ENCODE results near the gene CAPZA2. TPM values are rescaled to one million over a fixed set of nuclear protein-coding genes. Genes with fewer than 3 reads are reported as not detected.
A peak's percentile ranks its signal among the peaks of the same experiment; 100 is the strongest.

Gene CAPZA2
- total RNA-seq, 1 donor from 2014 or later = 195 TPM

DNA sequence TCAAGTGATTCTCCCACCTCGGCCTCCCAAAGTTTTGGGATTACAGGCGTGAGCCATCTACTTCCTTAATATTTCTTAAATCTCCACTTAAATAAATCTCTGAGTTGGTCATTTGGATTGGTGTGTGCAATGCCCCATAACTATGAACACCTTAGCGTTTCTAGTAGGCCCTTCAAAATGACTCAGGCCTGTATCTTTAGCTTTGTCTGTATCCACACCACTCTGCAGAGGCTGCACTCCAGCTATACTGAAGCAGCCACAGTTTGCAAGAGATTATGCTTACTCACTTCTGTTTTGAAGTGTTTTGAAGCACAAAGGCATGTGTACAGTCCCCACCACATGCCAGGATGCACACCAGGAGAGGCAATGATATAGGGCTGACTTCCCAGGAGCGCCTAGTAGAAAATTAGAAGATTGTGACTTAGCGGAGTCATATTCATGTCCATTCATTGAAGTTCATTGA, 88.5 kb downstream of the CAPZA2 start:
- Mint-ChIP-seq H3K27me3 (ENCODE audit: unreplicated experiment) (peaks cover 14% of the 10 kb centered on the region), H3K27ac (ENCODE audit: unreplicated experiment) (peak overlapping the region; percentile 24), H3K36me3 (ENCODE audit: low read depth, unreplicated experiment) (peaks cover 16% of the 10 kb centered on the region)

DNA sequence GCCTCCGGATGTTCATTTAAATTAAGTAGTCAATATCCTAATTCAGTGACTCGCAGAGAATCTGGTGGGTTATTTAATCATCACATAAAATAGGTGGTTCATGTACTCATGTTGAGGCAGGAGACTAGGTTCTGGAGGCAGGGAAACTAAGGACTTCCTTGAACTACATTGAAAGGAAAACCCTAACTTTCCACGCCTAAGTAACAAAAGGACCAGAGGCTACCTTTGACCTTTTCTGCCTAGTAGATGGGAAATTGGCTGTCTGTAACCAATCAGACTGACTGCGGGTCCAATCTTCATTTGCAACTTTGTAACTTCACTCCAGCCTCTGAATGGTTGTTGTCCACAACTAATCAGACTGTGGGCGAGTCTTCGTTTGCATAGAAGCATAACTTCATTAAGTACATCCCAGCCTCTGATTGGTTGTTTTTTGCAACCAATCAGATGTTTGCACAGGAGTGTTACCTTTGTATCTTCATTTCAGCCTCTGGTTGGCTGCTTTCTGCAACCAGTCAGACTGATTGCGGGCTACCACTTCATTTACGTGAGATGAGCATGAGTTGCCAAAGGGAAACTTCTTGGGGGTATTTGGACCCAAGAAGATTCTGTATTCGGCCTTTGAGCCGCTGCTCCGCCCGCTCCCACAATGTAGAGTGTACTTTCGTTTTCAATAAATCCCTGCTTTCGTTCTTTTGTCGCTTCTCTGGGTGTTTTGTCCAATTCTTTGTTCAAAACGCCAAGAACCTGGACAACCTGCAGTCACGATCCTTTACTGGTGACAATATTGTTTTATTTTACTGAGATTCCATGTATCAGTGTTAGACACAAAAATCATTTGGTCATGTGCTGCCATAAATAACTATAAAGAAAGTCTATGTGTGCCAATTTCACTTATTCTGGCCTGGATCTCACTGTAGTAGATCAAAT, 89.2 kb downstream of the CAPZA2 start:
- DNase-seq (ENCODE audit: low spot score) = no peak
- peaks cover 16% of the 10 kb centered on the region for H3K36me3 Mint-ChIP-seq (ENCODE audit: low read depth, unreplicated experiment)
- H3K27ac Mint-ChIP-seq (ENCODE audit: unreplicated experiment) = peak overlapping the region; percentile 24
- no peaks in the 10 kb centered on the region for H3K9me3 Mint-ChIP-seq (ENCODE audit: unreplicated experiment)
- H3K4me3 Mint-ChIP-seq (ENCODE audit: unreplicated experiment) = peak overlapping the region; percentile 93
- TF ChIP-seq, protein P1, sequence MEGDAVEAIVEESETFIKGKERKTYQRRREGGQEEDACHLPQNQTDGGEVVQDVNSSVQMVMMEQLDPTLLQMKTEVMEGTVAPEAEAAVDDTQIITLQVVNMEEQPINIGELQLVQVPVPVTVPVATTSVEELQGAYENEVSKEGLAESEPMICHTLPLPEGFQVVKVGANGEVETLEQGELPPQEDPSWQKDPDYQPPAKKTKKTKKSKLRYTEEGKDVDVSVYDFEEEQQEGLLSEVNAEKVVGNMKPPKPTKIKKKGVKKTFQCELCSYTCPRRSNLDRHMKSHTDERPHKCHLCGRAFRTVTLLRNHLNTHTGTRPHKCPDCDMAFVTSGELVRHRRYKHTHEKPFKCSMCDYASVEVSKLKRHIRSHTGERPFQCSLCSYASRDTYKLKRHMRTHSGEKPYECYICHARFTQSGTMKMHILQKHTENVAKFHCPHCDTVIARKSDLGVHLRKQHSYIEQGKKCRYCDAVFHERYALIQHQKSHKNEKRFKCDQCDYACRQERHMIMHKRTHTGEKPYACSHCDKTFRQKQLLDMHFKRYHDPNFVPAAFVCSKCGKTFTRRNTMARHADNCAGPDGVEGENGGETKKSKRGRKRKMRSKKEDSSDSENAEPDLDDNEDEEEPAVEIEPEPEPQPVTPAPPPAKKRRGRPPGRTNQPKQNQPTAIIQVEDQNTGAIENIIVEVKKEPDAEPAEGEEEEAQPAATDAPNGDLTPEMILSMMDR (IDR thresholded peaks at IDR 0.05; ENCODE audit: unreplicated experiment) = no peak
- peaks cover 14% of the 10 kb centered on the region for H3K27me3 Mint-ChIP-seq (ENCODE audit: unreplicated experiment)
- H3K4me1 Mint-ChIP-seq (ENCODE audit: unreplicated experiment) = peaks cover 30% of the 10 kb centered on the region

More for the DNA sequence above, 88.5 kb downstream of the CAPZA2 start:
- Mint-ChIP-seq H3K4me3 (ENCODE audit: unreplicated experiment) (no peak overlapping the region), H3K4me1 (ENCODE audit: unreplicated experiment) (peaks cover 23% of the 10 kb centered on the region), H3K9me3 (ENCODE audit: unreplicated experiment) (no peaks in the 10 kb centered on the region)
- DNase-seq (ENCODE audit: low spot score) = no peak
- TF ChIP-seq, protein P1 (IDR thresholded peaks at IDR 0.05; ENCODE audit: unreplicated experiment) = no peak

DNA sequence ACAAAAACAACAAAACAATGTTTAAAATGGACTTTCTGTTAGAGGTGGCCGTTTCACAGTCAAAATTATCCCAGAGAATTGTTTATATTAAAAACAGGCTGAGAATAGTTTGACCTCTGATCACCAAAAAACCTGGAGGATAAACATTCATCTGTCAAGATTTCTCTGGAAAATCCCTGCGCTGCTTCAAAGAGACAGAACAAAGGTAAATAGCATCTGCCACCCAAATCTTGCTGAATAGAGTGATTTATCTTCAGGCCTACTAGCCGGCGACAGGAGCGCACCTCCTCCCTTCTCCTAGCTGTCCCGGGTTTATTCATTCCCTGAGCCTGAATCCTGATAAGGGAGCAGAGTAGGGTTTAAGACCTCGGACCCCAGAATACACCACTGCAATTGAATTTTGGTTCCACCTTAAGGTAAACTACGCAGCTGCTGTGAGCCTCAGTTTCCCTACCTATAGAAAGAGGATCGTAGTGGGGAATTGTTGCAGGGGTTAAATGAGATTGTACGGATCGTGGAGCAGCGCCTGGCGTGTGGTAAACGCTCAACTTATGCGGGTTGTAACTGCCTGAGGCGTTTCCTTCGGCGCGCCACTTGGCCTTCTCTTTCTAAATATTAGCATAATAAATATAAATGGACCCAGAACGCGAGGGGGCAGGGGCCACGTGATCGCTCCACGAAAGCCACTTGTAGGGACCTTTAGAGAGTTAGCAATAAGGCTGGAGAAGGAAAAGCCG, 90.4 kb downstream of the CAPZA2 start:
- H3K36me3 Mint-ChIP-seq (ENCODE audit: low read depth, unreplicated experiment) = peaks cover 16% of the 10 kb centered on the region
- H3K4me3 Mint-ChIP-seq (ENCODE audit: unreplicated experiment) = peak overlapping the region; percentile 93
- H3K9me3 Mint-ChIP-seq (ENCODE audit: unreplicated experiment) = no peaks in the 10 kb centered on the region
- H3K4me1 Mint-ChIP-seq (ENCODE audit: unreplicated experiment) = peaks cover 32% of the 10 kb centered on the region
- peak overlapping the region; percentile 93 for H3K27ac Mint-ChIP-seq (ENCODE audit: unreplicated experiment)
- DNase-seq (ENCODE audit: low spot score) = no peak
- H3K27me3 Mint-ChIP-seq (ENCODE audit: unreplicated experiment) = peaks cover 14% of the 10 kb centered on the region
- TF ChIP-seq, protein P1 (IDR thresholded peaks at IDR 0.05; ENCODE audit: unreplicated experiment) = no peak

DNA sequence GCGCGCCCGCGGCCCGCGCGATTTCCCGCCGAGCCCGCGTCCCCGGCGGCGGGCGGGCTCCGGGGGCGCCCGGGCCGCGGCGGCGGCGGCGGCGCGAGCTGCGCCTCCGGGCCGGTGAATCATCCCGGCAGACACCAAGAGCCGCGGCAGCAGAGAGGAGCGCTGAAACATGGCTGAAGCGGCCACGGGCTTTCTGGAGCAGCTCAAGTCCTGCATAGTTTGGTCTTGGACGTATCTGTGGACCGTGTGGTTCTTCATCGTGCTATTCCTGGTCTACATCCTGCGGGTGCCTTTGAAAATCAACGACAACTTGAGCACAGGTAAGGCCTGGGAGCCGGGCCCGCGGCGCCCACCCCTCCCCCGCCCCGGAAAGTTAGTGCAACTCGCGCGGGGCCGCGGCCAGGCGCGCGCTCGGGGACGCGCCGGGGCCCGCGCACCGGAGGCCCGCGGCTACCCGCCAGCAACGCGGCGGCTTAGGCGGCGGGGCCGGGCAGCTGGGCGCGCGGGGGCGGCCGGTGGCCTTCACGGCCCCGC, 91.1 kb downstream of the CAPZA2 start, which contains the start of gene ST7:
ST7 (plus strand) TSS at position 130 of the 534 bp plus-strand sequence; CDS start at position 170, 40 bp downstream.
- Mint-ChIP-seq H3K36me3 (ENCODE audit: low read depth, unreplicated experiment) (peaks cover 16% of the 10 kb centered on the region), H3K27ac (ENCODE audit: unreplicated experiment) (peak within 1 kb of the TSS; percentile 99), H3K9me3 (ENCODE audit: unreplicated experiment) (no peaks in the 10 kb centered on the region), H3K4me3 (ENCODE audit: unreplicated experiment) (peak within 1 kb of the TSS; percentile 99), H3K27me3 (ENCODE audit: unreplicated experiment) (peaks cover 14% of the 10 kb centered on the region), H3K4me1 (ENCODE audit: unreplicated experiment) (peaks cover 33% of the 10 kb centered on the region)
- DNase-seq (ENCODE audit: low spot score) = peak; percentile 50
- TF ChIP-seq, protein P1 (IDR thresholded peaks at IDR 0.05; ENCODE audit: unreplicated experiment) = no peak
